Measurements from ENCODE around the gene PAM. TPM values are rescaled to one million over a fixed set of nuclear protein-coding genes. Genes with fewer than 3 reads are reported as not detected.
A peak's percentile ranks its signal among the peaks of the same experiment; 100 is the strongest.

PAM gene
- polyA plus RNA-seq, 1 donor from 2014 or later: 363 TPM

DNA sequence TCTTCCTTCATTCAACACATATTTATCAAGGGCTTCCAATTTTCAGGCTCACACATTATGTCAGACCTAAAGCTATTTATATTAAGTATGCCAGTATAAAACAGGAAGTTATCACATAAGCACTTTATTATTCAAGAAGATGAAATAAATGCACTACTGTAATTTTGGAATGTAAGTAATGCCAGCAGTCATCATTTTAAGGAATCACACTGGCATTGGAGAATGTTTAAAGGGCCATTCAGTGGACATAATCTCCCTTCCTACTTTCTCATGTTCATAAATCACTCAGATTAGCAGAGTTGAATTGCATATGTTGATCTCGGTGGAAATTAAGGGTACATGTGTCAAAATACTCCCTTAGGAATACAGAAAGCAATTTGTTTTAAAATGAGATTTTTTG is 200.4 kb downstream of the PAM start:
- peaks cover 4% of the 10 kb centered on the region for H3F3A ChIP-seq (ENCODE audit: insufficient read depth, low read length, poor library complexity, severe bottlenecking)
- H3K9ac ChIP-seq (ENCODE audit: low read length): peak overlapping the region; percentile 16
- H2AFZ ChIP-seq (ENCODE audit: low read depth, low read length): no peak overlapping the region
- peak overlapping the region; percentile 35 for H3K4me3 ChIP-seq (ENCODE audit: low read length)
- H3K79me2 ChIP-seq (replicated peaks; ENCODE audit: insufficient read depth, low read length): no peaks in the 10 kb centered on the region
- no peaks in the 10 kb centered on the region for H3K9me2 ChIP-seq (ENCODE audit: insufficient read depth, low read length)
- TF ChIP-seq RAD21 (conservative IDR thresholded peaks at IDR 0.05): no peak
- TF ChIP-seq EP300 (conservative IDR thresholded peaks at IDR 0.05; ENCODE audit: poor library complexity, severe bottlenecking): peak; percentile 59
- no peaks in the 10 kb centered on the region for H4K20me1 ChIP-seq (ENCODE audit: insufficient read depth)
- H3K27me3 ChIP-seq (ENCODE audit: insufficient read depth, low read depth, low read length): no peaks in the 10 kb centered on the region
- peaks cover 8% of the 10 kb centered on the region for H3K36me3 ChIP-seq (ENCODE audit: insufficient read depth, low read length)
- H3K4me2 ChIP-seq (ENCODE audit: low read length): peak overlapping the region; percentile 23
- H3K9me3 ChIP-seq (ENCODE audit: low read length): no peaks in the 10 kb centered on the region
- peak overlapping the region; percentile 44 for H3K27ac ChIP-seq (ENCODE audit: low read length)

DNA sequence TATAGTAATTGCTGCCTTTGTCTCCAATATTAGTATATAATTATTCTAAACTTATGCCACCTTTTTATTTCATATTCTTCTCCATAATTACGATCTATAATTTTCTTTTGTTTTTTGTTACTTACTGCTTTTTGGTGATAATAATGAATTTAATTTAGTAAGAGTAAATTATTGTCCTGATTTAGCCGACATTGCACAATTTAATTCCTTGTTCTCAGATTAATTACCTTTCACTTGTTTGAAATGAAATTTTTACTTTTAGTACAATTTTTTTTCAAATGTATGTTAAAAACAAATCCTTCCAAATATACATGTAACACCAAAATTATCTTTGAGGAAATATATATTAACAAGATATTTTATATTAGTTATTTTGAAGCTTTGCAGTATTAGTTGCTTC is 201.5 kb downstream of the PAM start:
- Histone ChIP-seq H3K27me3 (ENCODE audit: insufficient read depth, low read depth, low read length) (no peaks in the 10 kb centered on the region), H3K4me3 (ENCODE audit: low read length) (no peak overlapping the region), H3K9me2 (ENCODE audit: insufficient read depth, low read length) (no peaks in the 10 kb centered on the region), H2AFZ (ENCODE audit: low read depth, low read length) (no peak overlapping the region), H3K4me2 (ENCODE audit: low read length) (no peak overlapping the region), H3K27ac (ENCODE audit: low read length) (no peak overlapping the region), H3K79me2 (replicated peaks; ENCODE audit: insufficient read depth, low read length) (no peaks in the 10 kb centered on the region), H3K36me3 (ENCODE audit: insufficient read depth, low read length) (peaks cover 2% of the 10 kb centered on the region), H3F3A (ENCODE audit: insufficient read depth, low read length, poor library complexity, severe bottlenecking) (peaks cover 4% of the 10 kb centered on the region), H3K9me3 (ENCODE audit: low read length) (no peaks in the 10 kb centered on the region), H4K20me1 (ENCODE audit: insufficient read depth) (no peaks in the 10 kb centered on the region), H3K9ac (ENCODE audit: low read length) (no peak overlapping the region)
- TF ChIP-seq, protein P1, sequence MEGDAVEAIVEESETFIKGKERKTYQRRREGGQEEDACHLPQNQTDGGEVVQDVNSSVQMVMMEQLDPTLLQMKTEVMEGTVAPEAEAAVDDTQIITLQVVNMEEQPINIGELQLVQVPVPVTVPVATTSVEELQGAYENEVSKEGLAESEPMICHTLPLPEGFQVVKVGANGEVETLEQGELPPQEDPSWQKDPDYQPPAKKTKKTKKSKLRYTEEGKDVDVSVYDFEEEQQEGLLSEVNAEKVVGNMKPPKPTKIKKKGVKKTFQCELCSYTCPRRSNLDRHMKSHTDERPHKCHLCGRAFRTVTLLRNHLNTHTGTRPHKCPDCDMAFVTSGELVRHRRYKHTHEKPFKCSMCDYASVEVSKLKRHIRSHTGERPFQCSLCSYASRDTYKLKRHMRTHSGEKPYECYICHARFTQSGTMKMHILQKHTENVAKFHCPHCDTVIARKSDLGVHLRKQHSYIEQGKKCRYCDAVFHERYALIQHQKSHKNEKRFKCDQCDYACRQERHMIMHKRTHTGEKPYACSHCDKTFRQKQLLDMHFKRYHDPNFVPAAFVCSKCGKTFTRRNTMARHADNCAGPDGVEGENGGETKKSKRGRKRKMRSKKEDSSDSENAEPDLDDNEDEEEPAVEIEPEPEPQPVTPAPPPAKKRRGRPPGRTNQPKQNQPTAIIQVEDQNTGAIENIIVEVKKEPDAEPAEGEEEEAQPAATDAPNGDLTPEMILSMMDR (IDR thresholded peaks at IDR 0.05; ENCODE audit: poor library complexity, severe bottlenecking): no peak

DNA sequence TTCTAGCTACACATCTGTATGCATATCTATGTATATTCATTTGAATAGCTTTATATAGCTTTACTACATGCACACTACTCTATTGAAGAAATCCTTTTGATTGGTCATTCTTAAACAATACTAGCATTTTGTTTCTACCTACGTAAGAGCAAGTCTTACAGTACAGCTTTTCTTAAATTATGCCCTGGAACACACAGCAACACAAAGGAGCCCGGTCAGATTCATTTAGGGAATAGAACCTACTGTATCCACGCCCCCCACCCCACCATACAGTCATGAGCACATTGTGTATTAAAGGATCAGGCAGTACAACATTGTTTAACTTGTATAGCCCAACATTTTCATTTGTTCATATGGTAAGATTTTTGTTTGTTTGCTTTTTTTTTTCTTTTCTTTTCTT is 202.0 kb downstream of the PAM start:
- no peaks in the 10 kb centered on the region for H3K9me3 ChIP-seq (ENCODE audit: low read length)
- H3K79me2 ChIP-seq (replicated peaks; ENCODE audit: insufficient read depth, low read length): no peaks in the 10 kb centered on the region
- no peak for TF ChIP-seq TAF1 (IDR thresholded peaks at IDR 0.05; ENCODE audit: low read depth)
- TF ChIP-seq, protein P1 (IDR thresholded peaks at IDR 0.05; ENCODE audit: poor library complexity, severe bottlenecking): no peak
- no peak for TF ChIP-seq SMC3 (conservative IDR thresholded peaks at IDR 0.05; ENCODE audit: poor library complexity)
- no peak for TF ChIP-seq POLR2AphosphoS5 (IDR thresholded peaks at IDR 0.05)
- no peak for TF ChIP-seq EP300 (conservative IDR thresholded peaks at IDR 0.05; ENCODE audit: poor library complexity, severe bottlenecking)
- no peak for TF ChIP-seq RAD21 (conservative IDR thresholded peaks at IDR 0.05)
- no peaks in the 10 kb centered on the region for H3K27me3 ChIP-seq (ENCODE audit: insufficient read depth, low read depth, low read length)
- H4K20me1 ChIP-seq (ENCODE audit: insufficient read depth): no peaks in the 10 kb centered on the region
- H3K9ac ChIP-seq (ENCODE audit: low read length): no peak overlapping the region
- H3K4me3 ChIP-seq (ENCODE audit: low read length): no peak overlapping the region
- H3K36me3 ChIP-seq (ENCODE audit: insufficient read depth, low read length): no peaks in the 10 kb centered on the region
- no peak overlapping the region for H3K4me2 ChIP-seq (ENCODE audit: low read length)
- H2AFZ ChIP-seq (ENCODE audit: low read depth, low read length): no peak overlapping the region
- H3F3A ChIP-seq (ENCODE audit: insufficient read depth, low read length, poor library complexity, severe bottlenecking): peaks cover 4% of the 10 kb centered on the region
- no peak overlapping the region for H3K27ac ChIP-seq (ENCODE audit: low read length)
- H3K9me2 ChIP-seq (ENCODE audit: insufficient read depth, low read length): no peaks in the 10 kb centered on the region

Data from neural cell (in vitro differentiated cells).